ENCODE results near the gene MIGA2. TPM values are rescaled to one million over a fixed set of nuclear protein-coding genes. Genes with fewer than 3 reads are reported as not detected.

MIGA2 gene
- total and polyA plus RNA-seq, 2 of the 4 experiments (the other 2 are of a cell fraction), result 12.5 to 25.3 TPM

DNA sequence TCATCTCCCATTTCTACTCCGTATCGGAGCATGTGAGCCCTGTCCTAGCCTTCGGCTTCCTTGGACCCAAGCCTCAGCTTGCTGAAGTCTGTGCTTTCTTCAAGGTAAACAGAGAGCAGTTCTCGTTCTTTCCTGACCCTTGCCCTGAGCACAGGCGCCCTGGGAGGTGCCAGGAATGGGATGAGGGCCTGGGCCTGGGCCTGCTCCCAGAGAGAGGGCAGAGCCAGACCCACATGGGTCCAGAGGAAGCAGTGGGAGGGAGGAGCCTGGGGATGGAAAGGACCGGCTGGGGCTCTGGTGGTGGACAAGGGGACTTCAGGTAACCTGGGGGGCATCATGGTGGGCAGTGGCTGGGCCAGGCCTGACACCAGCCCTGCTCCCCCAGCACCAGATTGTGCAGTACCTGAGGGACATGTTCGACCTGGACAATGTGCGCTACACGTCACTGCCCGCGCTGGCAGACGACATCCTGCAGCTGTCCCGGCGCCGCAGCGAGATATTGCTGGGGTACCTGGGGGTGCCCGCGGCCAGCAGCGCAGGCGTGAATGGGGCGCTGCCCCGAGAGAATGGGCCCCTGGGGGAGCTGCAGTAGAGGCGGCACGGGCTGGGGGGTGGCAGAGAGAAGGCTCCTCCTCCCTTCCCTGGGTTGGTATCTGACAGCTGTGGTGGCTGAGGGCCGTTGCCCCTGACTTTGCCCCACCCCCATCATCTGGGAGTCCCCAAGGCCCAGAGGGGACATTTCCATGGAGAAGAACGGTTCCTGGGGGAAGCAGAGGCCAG, 33.6 kb downstream of the MIGA2 start:
- H3K4me2 ChIP-seq (ENCODE audit: low read depth, low read length), result no peak overlapping the region
- no peak overlapping the region for H3K9ac ChIP-seq (ENCODE audit: low read depth, low read length)
- DNase-seq (no peak), ATAC-seq (ENCODE audit: low read depth) (no peak)
- 0 out of 2 replicates have a peak, but pooled peaks cover 4% of the 10 kb centered on the region for H3K9me1 ChIP-seq (ENCODE audit: insufficient read depth, low read length)
- H2BK120ac ChIP-seq (ENCODE audit: low read depth, low read length), result no peak overlapping the region
- no peak overlapping the region for H3K18ac ChIP-seq (ENCODE audit: low read depth, low read length)
- TF ChIP-seq RAD21 (IDR thresholded peaks at IDR 0.05; ENCODE audit: low read length), result no peak
- TF ChIP-seq NFE2L2 (IDR thresholded peaks at IDR 0.05; ENCODE audit: low read depth, low read length), result no peak
- TF ChIP-seq, protein P1, sequence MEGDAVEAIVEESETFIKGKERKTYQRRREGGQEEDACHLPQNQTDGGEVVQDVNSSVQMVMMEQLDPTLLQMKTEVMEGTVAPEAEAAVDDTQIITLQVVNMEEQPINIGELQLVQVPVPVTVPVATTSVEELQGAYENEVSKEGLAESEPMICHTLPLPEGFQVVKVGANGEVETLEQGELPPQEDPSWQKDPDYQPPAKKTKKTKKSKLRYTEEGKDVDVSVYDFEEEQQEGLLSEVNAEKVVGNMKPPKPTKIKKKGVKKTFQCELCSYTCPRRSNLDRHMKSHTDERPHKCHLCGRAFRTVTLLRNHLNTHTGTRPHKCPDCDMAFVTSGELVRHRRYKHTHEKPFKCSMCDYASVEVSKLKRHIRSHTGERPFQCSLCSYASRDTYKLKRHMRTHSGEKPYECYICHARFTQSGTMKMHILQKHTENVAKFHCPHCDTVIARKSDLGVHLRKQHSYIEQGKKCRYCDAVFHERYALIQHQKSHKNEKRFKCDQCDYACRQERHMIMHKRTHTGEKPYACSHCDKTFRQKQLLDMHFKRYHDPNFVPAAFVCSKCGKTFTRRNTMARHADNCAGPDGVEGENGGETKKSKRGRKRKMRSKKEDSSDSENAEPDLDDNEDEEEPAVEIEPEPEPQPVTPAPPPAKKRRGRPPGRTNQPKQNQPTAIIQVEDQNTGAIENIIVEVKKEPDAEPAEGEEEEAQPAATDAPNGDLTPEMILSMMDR (conservative IDR thresholded peaks at IDR 0.05; ENCODE audit: low read depth, low read length), result no peak
- no peak for TF ChIP-seq MXI1 (IDR thresholded peaks at IDR 0.05; ENCODE audit: borderline replicate concordance, low read depth, low read length)
- no peak for TF ChIP-seq RFX5 (IDR thresholded peaks at IDR 0.05; ENCODE audit: low read depth, low read length)
- TF ChIP-seq CEBPB (IDR thresholded peaks at IDR 0.05; ENCODE audit: low read depth, low read length), result no peak
- TF ChIP-seq RCOR1 (IDR thresholded peaks at IDR 0.05; ENCODE audit: insufficient replicate concordance, low read length), result no peak
- TF ChIP-seq, protein P2, sequence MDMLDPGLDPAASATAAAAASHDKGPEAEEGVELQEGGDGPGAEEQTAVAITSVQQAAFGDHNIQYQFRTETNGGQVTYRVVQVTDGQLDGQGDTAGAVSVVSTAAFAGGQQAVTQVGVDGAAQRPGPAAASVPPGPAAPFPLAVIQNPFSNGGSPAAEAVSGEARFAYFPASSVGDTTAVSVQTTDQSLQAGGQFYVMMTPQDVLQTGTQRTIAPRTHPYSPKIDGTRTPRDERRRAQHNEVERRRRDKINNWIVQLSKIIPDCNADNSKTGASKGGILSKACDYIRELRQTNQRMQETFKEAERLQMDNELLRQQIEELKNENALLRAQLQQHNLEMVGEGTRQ (IDR thresholded peaks at IDR 0.05; ENCODE audit: low read depth, low read length), result no peak
- no peak for TF ChIP-seq BHLHE40 (IDR thresholded peaks at IDR 0.05; ENCODE audit: low read depth, low read length)
- TF ChIP-seq MAFK (IDR thresholded peaks at IDR 0.05; ENCODE audit: low read depth, low read length), result no peak
- no peak for TF ChIP-seq MAZ (IDR thresholded peaks at IDR 0.05; ENCODE audit: borderline replicate concordance, low read depth, low read length)
- TF ChIP-seq POLR2A (IDR thresholded peaks at IDR 0.05; ENCODE audit: low read depth, low read length), result no peak
- no peak for TF ChIP-seq SMC3 (IDR thresholded peaks at IDR 0.05; ENCODE audit: low read depth, low read length)
- TF ChIP-seq, protein P3, sequence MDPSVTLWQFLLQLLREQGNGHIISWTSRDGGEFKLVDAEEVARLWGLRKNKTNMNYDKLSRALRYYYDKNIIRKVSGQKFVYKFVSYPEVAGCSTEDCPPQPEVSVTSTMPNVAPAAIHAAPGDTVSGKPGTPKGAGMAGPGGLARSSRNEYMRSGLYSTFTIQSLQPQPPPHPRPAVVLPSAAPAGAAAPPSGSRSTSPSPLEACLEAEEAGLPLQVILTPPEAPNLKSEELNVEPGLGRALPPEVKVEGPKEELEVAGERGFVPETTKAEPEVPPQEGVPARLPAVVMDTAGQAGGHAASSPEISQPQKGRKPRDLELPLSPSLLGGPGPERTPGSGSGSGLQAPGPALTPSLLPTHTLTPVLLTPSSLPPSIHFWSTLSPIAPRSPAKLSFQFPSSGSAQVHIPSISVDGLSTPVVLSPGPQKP (IDR thresholded peaks at IDR 0.05; ENCODE audit: borderline replicate concordance, low read depth, low read length), result no peak
- no peak overlapping the region for H2AFZ ChIP-seq (replicated peaks; ENCODE audit: low read length, poor library complexity)
- H2AK5ac ChIP-seq (ENCODE audit: low read depth, low read length), result no peak overlapping the region
- no peak overlapping the region for H3K14ac ChIP-seq (replicated peaks; ENCODE audit: low read depth, low read length)
- H4K20me1 ChIP-seq (ENCODE audit: insufficient read depth, low read length), result no peaks in the 10 kb centered on the region
- no peaks in the 10 kb centered on the region for H3K79me1 ChIP-seq (ENCODE audit: low read depth in 1 of 2, low read length in 2 of 2)
- peaks cover 24% of the 10 kb centered on the region for H3K36me3 ChIP-seq (ENCODE audit: control insufficient read depth, insufficient read depth, low read length)
- no peak overlapping the region for H2AK9ac ChIP-seq (replicated peaks; ENCODE audit: low read depth, low read length, poor library complexity)
- H4K91ac ChIP-seq (ENCODE audit: insufficient read depth, low read depth, low read length), result no peak overlapping the region
- no peak overlapping the region for H4K5ac ChIP-seq (ENCODE audit: low read depth, low read length)
- dilution Hi-C loops (cut with HindIII; ENCODE audit: low sequenced_read_pairs, unreplicated experiment) (no loop called here), in situ Hi-C loops (cut with MboI; ENCODE audit: low sequenced_read_pairs) (no loop called here), intact Hi-C loops (cut with micrococcal nuclease) (no loop called here)
- no peak overlapping the region for H4K8ac ChIP-seq (ENCODE audit: low read depth in 2 of 2, low read length in 2 of 2)
- H3K4me1 ChIP-seq (ENCODE audit: control insufficient read depth, insufficient read depth, low read length), result no peaks in the 10 kb centered on the region
- no peak overlapping the region for H2BK20ac ChIP-seq (ENCODE audit: low read depth, low read length)
- BruUV-seq (replicated peaks), result no TSS peak
- H3K23ac ChIP-seq (ENCODE audit: low read depth, low read length), result no peak overlapping the region
- no peak overlapping the region for H3K56ac ChIP-seq (ENCODE audit: extremely low read depth, insufficient read depth, low read length)
- WGBS, 2 experiments (ENCODE audit: extremely low coverage in 2 of 2, insufficient read length in 1 of 2), result 93% methylated on average over 3 of the region's 26 CpGs; no CpG with 5 or more reads in 1 of the 2 experiments
- H2BK15ac ChIP-seq (ENCODE audit: low read depth, low read length), result no peak overlapping the region
- ChIA-PET CTCF (no interaction called here), POLR2A (ENCODE audit: unreplicated experiment) (no interaction called here)
- no peak overlapping the region for H3K4ac ChIP-seq (ENCODE audit: low read depth, low read length)
- no peaks in the 10 kb centered on the region for H3K9me3 ChIP-seq (ENCODE audit: control insufficient read depth, insufficient read depth, low read length)
- no peak overlapping the region for H3K27ac ChIP-seq (ENCODE audit: insufficient read depth, low read length)
- no peak overlapping the region for H2BK5ac ChIP-seq (ENCODE audit: low read depth, low read length, poor library complexity, severe bottlenecking)
- no peaks in the 10 kb centered on the region for H3K27me3 ChIP-seq (ENCODE audit: control insufficient read depth, insufficient read depth, low read length)
- H3K4me3 ChIP-seq (ENCODE audit: insufficient read depth, low read depth, low read length), result no peak overlapping the region

Measured in IMR-90 (cell line).